Heart left ventricle (tissue), 16 donors: ENCODE measurements around the gene MYL11. TPM values are rescaled to one million over a fixed set of nuclear protein-coding genes. Genes with fewer than 3 reads are reported as not detected.
"Not testable (repeated sequence)": the region's sequence is repeated elsewhere in the genome, so short reads cannot be mapped to it uniquely, and the experiment has no call there.

Source experiments
- ATAC-seq, 4 donors: fragments of 200-7000 bp; cut with Tn5 transposase; one replicate each; pipeline ENCODE4 v1.9.1; 2020 to 2022; ENCODE audit warnings: moderate library complexity in 4 of 4, mild to moderate bottlenecking in 3 of 4, moderate number of reproducible peaks in 1 of 4
- DNase-seq, 5 donors: peaks; one replicate each; pipeline ENCODE4 v3.0.0-alpha.2; 2020
- H3K27ac ChIP-seq, 12 donors: fragments of 200-600 bp; sonication (generic) in 4 of 12; one replicate each; pipeline versions ENCODE4 v1.5.0 to v1.8.0; 2016 to 2022; ENCODE audit warnings: mild to moderate bottlenecking in 2 of 12
- H3K27me3 ChIP-seq, 9 donors: fragments of 200-600 bp; sonication (generic) in 2 of 9; one replicate each; pipeline versions ENCODE4 v1.5.1 to v1.8.0; 2016 to 2022; ENCODE audit warnings: mild to moderate bottlenecking in 3 of 9
- H3K36me3 ChIP-seq, 9 donors: fragments of 200-600 bp; sonication (generic) in 2 of 9; one replicate each; pipeline versions ENCODE4 v1.5.0 to v1.8.0; 2018 to 2022; ENCODE audit warnings: mild to moderate bottlenecking in 2 of 9
- H3K4me1 ChIP-seq, 12 donors: fragments of 200-600 bp; sonication (generic) in 4 of 12; one replicate each; pipeline versions ENCODE4 v1.5.0 to v1.8.0; 2016 to 2022; ENCODE audit warnings: mild to moderate bottlenecking in 3 of 12
- H3K4me3 ChIP-seq, 12 donors: fragments of 200-600 bp; sonication (generic) in 4 of 12; one replicate each; pipeline versions ENCODE4 v1.5.0 to v1.8.0; 2017 to 2022; ENCODE audit warnings: mild to moderate bottlenecking in 9 of 12, moderate library complexity in 4 of 12
- H3K9me3 ChIP-seq, 12 donors: fragments of 200-600 bp; sonication (generic) in 4 of 12; one replicate each; pipeline versions ENCODE4 v1.5.0 to v1.8.0; 2016 to 2022; ENCODE audit warnings: mild to moderate bottlenecking in 1 of 12
- POLR2A ChIP-seq, 2 donors: fragments of 450-650 bp; IDR thresholded peaks; one replicate each; pipeline ENCODE4 v1.6.1; 2017; ENCODE audit warnings: antibody characterized with exemption in 2 of 2, mild to moderate bottlenecking in 2 of 2, moderate library complexity in 2 of 2
- WGBS, 4 donors: extraction: QIAGEN DNeasy Blood & Tissue Kit in 2 of 4; methylation state at CpG; one replicate each; pipeline versions ENCODE4 v1.1.5 to v1.1.7; 2013 to 2018; 5-methylcytosine and 5-hydroxymethylcytosine counted together
- intact Hi-C, 10 donors: fragments of 100-400 bp; cut with DNase I; formaldehyde crosslinking; loops; one replicate each; pipeline versions ENCODE4 v1.11.1 to v1.14.2; 2022
- polyA plus RNA-seq, 2 donors: library from polyadenylated mRNA; stranded (reverse); fragments of 200-250 nt; gene quantifications; one replicate each; pipeline ENCODE4 v1.2.3, GENCODE V29; 2013
- total RNA-seq, 9 donors: library from RNA; depleted of rRNA in 2 of 9; stranded (reverse); fragments of >200 nt in 2 of 9; fragmentation: NEBNext Ultra II Directional in 3 of 9; extraction: Animal tissue kit (Norgen Biotek cat#: 25700) in 3 of 9; gene quantifications; one replicate each; pipeline versions ENCODE4 v1.1.0 to v1.2.4, GENCODE V29; 2016 to 2023
- TF ChIP-seq, protein P1 (sequence below), 12 donors: fragments of 200-600 bp; sonication (generic) in 4 of 12; IDR thresholded peaks; one replicate each; pipeline versions ENCODE4 v1.5.0 to v1.8.0; 2018 to 2022; ENCODE audit warnings: antibody characterized with exemption in 12 of 12, mild to moderate bottlenecking in 5 of 12
- donor health status: ischemic (EF 13 %, LVEDD 7.1; RV severe dilation, severe dysfunction).
- donor health status: healthy with polysubstance abuse.
- donor health status: DM: no; HTN: yes; CAD: no.
- donor health status: DM: no; HTN: no; CAD: no.
- donor health status: ischemic (EF 25% LVEDD 6.9; RV normal size, moderate dysfunction).
- donor health status: ischemic (EF 25% LVEDD 5.7; RV mildly dilated, moderate dysfunction).
- donor health status: healthy.
- donor health status: DM: yes; HTN: yes; CAD: no.
- donor health status: ischemic (EF 35%, LVEDD 5.7; RV mildly dilated, moderate dysfunction).
- donor health status: nonischemic (EF 11% LVEDD 7.7; RV severe dilation, severe dysfunction).
- donor health status: DM: yes; HTN: yes; CAD: no.
- donor health status: PGD.
- donor health status: ischemic (EF 29% LVEDD 5.4; RV normal size, mild dysfunction).
- donor health status: nonischemic (EF 23%, LVEDD 6.1; RV moderate dilation, normal function).

Gene MYL11
- total and polyA plus RNA-seq, 11 donors: not detected

GRCh38 chr16:30394592-30395154 lies 20.1 kb downstream of the MYL11 start:
- 4 to 8% (median 5%) methylated on average over 30 to 31 of the region's 31 CpGs for WGBS, 4 donors
- Histone ChIP-seq H3K27ac (peak overlapping the region; percentile 67 to 91 (median 84)), H3K36me3 (peaks cover 0 to 19% (median 6%) of the 10 kb centered on the region in 9 donors), H3K27me3 (no peaks in the 10 kb centered on the region), H3K4me3 (peak overlapping the region; percentile 58 to 99 (median 85)), H3K4me1 (peaks cover 5 to 31% (median 18%) of the 10 kb centered on the region in 12 donors), H3K9me3 (no peaks in the 10 kb centered on the region)
- DNase-seq: peak in 2 of 5 donors; percentile 65 to 71
- peak in 3 of 4 donors; percentile 36 to 60 (median 56) for ATAC-seq
- intact Hi-C loops: loop anchor here in 4 of 10 donors (1.0 to 5.0 kb wide), 3 partner anchors 16 to 37 kb away; partner anchors contain the start of gene CD2BP2 (in 1 of the 4)
- TF ChIP-seq, protein P1, sequence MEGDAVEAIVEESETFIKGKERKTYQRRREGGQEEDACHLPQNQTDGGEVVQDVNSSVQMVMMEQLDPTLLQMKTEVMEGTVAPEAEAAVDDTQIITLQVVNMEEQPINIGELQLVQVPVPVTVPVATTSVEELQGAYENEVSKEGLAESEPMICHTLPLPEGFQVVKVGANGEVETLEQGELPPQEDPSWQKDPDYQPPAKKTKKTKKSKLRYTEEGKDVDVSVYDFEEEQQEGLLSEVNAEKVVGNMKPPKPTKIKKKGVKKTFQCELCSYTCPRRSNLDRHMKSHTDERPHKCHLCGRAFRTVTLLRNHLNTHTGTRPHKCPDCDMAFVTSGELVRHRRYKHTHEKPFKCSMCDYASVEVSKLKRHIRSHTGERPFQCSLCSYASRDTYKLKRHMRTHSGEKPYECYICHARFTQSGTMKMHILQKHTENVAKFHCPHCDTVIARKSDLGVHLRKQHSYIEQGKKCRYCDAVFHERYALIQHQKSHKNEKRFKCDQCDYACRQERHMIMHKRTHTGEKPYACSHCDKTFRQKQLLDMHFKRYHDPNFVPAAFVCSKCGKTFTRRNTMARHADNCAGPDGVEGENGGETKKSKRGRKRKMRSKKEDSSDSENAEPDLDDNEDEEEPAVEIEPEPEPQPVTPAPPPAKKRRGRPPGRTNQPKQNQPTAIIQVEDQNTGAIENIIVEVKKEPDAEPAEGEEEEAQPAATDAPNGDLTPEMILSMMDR (IDR thresholded peaks at IDR 0.05): no peak
- TF ChIP-seq POLR2A (IDR thresholded peaks at IDR 0.05): no peak

GRCh38 chr16:30395155-30395991 lies 20.8 kb downstream of the MYL11 start, which contains the start of gene ZNF48:
Gene ZNF48 (plus strand): TSS chr16:30395420. CDS start chr16:30395795, 375 bp downstream.
- intact Hi-C loops: loop anchor here in 4 of 10 donors (1.0 to 5.0 kb wide), 3 partner anchors 17 to 38 kb away; partner anchors contain the start of gene CD2BP2 (in 1 of the 4)
- Histone ChIP-seq H3K9me3 (no peaks in the 10 kb centered on the region), H3K27me3 (no peaks in the 10 kb centered on the region), H3K27ac (peak within 1 kb of the TSS; percentile 67 to 91 (median 84)), H3K36me3 (peaks cover 0 to 19% (median 6%) of the 10 kb centered on the region in 9 donors), H3K4me1 (peaks cover 5 to 36% (median 21%) of the 10 kb centered on the region in 12 donors), H3K4me3 (peak within 1 kb of the TSS; percentile 58 to 99 (median 85))
- ATAC-seq: peak; percentile 93 to 98 (median 98)
- peak in 1 of 2 donors; percentile 47 for TF ChIP-seq POLR2A (IDR thresholded peaks at IDR 0.05)
- TF ChIP-seq, protein P1 (IDR thresholded peaks at IDR 0.05): peak in 8 of 12 donors; percentile 20 to 56 (median 41)
- peak; percentile 89 to 94 (median 92) for DNase-seq
- WGBS, 4 donors: 0 to 1% (median 0%) methylated on average over 33 to 103 of the region's 103 CpGs

DNA sequence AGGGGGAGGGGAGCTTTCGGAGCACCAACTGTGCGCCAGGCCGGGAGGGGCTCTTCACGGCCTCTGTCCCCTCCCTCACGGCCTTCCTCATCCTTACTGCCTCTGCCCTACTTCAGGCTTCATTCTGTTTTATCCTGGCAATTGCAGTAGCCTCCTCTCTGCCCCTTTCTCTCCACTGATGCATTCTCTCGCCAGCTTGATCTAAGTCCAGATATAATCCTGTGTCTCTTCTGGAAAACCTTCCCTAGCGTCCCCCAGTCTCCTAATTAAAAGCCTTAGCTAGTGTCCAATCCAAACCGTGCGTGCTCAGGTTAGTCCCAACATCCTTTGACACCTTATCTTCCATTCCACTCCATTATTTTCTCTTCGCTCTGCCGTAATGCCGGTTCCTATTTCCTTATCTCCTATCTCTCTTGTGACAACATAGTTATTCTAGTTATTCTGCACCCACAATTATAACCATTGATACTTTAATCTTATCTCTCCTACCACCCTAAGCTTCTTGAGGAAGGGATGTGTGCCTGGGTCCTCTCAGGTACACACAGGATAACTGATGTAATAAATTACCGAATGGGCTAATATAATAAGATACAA lies 21.5 kb downstream of the MYL11 start:
- Histone ChIP-seq H3K4me3 (peak overlapping the region; percentile 58 to 99 (median 85)), H3K27ac (peak overlapping the region; percentile 67 to 91 (median 84)), H3K27me3 (no peaks in the 10 kb centered on the region), H3K9me3 (no peaks in the 10 kb centered on the region), H3K4me1 (peaks cover 5 to 43% (median 22%) of the 10 kb centered on the region in 12 donors), H3K36me3 (peaks cover 0 to 19% (median 6%) of the 10 kb centered on the region in 9 donors)
- WGBS, 4 donors: 9 to 12% (median 9%) methylated on average over 13 of the region's 13 CpGs
- ATAC-seq: no peak
- no peak for TF ChIP-seq POLR2A (IDR thresholded peaks at IDR 0.05)
- TF ChIP-seq, protein P1 (IDR thresholded peaks at IDR 0.05): no peak
- no peak for DNase-seq
- intact Hi-C loops: loop anchor here in 4 of 10 donors (1.0 to 5.0 kb wide), 3 partner anchors 17 to 39 kb away; partner anchors contain the start of gene CD2BP2 (in 1 of the 4)

- intact Hi-C loops: loop anchor here in 1 of 10 donors (5.0 kb wide), 1 partner anchor 39 kb away; the partner anchor contains the start of gene CD2BP2
Measured at GRCh38 chr16:30396627-30397026, 22.0 kb downstream of the MYL11 start.

More at GRCh38 chr16:30396627-30397026, 22.0 kb downstream of the MYL11 start:
- DNase-seq, ATAC-seq, H3K27ac ChIP-seq, H3K27me3 ChIP-seq, H3K9me3 ChIP-seq: not testable (repeated sequence)
- Histone ChIP-seq H3K4me1 (peaks cover 5 to 45% (median 22%) of the 10 kb centered on the region in 12 donors), H3K36me3 (peaks cover 0 to 19% (median 6%) of the 10 kb centered on the region in 9 donors), H3K4me3 (peak overlapping the region in 4 of 12 donors; percentile 12 to 94 (median 80))
- 77 to 83% (median 80%) methylated on average over 4 of the region's 4 CpGs for WGBS, 4 donors
